ENCODE data around the gene NBEA.
"Not testable (repeated sequence)": the region's sequence is repeated elsewhere in the genome, so short reads cannot be mapped to it uniquely, and the experiment has no call there.

The NBEA gene, protein sequence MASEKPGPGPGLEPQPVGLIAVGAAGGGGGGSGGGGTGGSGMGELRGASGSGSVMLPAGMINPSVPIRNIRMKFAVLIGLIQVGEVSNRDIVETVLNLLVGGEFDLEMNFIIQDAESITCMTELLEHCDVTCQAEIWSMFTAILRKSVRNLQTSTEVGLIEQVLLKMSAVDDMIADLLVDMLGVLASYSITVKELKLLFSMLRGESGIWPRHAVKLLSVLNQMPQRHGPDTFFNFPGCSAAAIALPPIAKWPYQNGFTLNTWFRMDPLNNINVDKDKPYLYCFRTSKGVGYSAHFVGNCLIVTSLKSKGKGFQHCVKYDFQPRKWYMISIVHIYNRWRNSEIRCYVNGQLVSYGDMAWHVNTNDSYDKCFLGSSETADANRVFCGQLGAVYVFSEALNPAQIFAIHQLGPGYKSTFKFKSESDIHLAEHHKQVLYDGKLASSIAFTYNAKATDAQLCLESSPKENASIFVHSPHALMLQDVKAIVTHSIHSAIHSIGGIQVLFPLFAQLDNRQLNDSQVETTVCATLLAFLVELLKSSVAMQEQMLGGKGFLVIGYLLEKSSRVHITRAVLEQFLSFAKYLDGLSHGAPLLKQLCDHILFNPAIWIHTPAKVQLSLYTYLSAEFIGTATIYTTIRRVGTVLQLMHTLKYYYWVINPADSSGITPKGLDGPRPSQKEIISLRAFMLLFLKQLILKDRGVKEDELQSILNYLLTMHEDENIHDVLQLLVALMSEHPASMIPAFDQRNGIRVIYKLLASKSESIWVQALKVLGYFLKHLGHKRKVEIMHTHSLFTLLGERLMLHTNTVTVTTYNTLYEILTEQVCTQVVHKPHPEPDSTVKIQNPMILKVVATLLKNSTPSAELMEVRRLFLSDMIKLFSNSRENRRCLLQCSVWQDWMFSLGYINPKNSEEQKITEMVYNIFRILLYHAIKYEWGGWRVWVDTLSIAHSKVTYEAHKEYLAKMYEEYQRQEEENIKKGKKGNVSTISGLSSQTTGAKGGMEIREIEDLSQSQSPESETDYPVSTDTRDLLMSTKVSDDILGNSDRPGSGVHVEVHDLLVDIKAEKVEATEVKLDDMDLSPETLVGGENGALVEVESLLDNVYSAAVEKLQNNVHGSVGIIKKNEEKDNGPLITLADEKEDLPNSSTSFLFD (N-terminal part only)

DNA sequence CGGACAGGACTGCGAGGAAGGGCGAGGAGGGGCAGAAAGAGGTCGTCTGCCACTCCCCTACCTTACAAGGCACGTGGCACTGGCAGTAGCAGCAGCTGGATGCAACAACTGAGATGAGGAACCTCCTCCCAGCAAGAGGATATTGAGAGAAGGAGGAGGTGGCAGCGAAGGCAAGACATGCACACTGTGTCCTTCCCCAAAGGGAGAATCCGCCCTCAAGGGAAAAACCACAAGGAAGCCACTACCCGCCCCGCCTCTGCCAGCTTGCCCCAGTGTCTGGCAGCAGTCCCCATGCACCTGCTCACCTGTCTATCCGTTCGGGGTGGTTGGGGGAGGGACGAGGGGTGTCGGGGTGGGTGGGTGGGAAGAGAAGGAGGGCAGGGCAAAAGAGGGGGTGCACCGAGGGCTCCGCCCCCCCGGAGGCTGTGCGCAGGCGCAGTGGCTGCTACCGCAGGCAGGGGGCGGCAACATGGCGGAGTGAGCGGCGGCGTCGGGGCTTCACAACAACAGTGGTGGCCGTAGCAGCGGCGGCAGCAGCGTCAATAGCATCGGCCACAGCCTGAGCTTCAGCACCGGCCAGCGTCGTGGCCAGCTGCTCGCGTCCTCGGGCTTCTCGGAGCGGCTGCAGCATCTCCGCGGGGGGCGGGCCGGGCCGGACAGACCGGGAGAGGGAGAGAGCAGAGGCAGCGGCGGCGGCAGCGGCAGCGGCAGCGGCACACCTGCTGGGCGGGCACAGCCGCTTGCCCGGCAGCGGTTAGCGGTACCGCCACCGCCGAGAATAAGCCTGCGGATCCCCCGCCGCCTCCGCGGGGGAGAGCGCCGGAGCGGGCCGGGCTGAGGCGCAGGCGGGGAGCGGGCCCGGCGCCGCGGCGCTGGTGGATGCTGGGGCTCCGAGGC, at the start of gene NBEA:
Gene NBEA (plus strand): TSS at position 436 of the 897 bp plus-strand sequence. CDS start 551 bp downstream, outside the sequence.
- peak; percentile 57 for DNase-seq

DNA sequence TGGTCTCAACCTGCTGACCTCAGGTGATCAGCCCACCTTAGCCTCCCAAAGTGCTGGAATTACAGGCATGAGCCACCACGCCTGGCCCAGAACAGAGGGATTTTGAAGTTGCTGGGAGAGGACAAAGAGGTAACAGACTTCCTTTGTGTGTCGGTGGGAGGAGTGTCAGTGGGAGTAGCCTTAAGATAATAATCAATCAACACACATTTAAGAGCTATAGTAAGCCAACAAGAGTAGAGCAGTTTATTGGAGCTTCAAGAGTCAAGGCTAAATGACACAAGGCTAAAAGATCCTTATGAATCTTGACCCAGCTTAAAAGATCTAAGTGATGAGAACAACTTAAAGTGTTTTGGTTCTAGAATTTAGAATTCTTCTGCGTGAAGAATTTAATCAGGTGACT, 47.3 kb upstream of the NBEA start:
- DNase-seq: no peak

DNA sequence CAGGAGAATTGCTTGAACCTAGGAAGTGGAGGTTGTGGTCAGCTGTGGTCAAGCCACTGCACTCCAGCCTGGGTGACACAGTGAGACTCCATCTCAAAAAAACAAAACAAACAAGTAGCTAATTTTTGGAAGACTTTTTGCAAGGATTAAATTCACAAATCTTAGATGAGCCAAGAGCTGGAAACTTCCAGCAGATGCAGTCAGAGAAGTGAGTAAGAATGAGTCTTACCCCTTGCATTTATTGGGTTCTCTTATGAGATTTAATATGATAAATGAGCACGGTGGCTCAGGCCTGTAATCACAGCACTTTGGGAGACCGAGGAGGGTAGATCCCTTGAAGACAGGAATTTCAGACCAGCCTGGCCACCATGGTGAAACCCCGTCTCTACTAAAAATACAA, 44.9 kb upstream of the NBEA start:
- no peak for DNase-seq

DNA sequence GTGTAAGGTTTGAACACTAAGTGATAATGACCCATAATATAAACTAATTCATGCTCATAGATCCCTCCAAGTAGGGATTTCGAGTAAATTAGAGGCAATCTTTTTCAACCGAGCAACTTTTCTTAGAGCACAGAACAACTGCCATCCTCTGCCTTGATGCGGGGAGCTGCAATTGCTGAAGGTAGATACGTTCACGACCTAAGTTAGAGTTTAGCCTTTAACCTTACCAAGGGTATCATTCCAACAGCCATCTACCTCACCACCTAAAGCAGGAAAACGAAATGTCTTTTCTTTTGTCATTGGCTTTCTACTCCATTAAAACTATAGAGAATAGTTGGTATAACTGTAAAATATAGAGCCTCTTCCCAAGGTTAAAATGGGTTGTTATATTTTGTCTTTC, 42.2 kb upstream of the NBEA start:
- DNase-seq: no peak

DNA sequence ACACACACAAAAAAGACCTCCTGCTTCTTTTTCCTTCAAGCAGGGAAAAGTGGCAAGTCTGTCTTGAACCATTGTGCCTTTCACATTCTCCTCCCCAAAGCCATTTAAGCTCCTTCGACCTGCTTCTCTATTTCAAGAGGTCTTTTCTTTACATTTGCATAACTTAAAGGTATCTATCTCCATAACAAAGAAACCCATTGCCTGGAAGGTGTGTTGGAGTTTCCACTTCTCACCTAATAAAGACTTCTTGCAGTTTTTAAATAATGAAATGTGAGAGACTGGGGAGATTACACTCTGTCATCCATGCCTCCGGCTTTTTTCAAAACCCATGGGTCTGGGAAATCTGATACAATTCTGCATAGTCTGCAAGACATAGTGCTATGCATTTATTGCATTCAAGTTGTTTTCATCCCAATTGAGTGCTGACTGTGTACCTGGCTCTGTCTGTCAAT, 41.8 kb upstream of the NBEA start:
- no peak for DNase-seq

DNA sequence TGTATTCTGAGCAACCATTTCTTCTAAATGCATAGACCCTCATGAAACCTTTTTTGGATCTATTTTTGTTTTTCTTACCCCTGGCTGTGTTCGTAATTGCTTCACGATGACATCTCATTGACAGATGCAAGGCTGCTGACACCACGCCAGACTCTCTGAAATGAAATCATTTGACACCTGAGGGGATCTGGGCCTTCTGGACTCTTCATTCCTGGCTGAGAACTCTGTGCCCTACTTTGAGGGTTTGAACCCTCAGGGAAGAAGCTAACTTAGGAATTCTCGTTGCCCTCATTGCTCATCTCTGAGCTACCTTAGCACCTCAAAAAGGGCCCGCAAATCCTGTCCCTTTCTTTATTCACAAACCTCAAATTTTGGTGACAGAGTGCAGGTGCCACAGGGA, 40.5 kb upstream of the NBEA start:
- DNase-seq: no peak

DNA sequence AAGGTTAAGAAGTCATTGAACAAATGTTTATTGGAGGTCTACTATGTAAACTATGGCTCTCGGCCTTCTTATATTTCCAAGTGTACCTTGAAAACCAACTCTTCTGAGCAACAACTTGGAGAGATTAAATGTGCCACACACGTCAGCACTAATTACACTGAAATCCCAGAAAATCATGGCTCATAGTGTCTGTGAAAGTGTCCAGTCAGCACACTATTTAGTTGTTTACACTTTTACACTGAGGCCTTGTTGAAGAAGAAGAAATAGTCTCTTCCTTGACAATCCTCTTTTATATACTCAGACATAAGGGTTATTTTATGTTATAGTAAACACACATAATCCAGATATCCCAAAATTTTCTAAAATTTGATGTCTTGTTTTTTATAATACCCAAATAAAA, 30.9 kb upstream of the NBEA start:
- DNase-seq: no peak

DNA sequence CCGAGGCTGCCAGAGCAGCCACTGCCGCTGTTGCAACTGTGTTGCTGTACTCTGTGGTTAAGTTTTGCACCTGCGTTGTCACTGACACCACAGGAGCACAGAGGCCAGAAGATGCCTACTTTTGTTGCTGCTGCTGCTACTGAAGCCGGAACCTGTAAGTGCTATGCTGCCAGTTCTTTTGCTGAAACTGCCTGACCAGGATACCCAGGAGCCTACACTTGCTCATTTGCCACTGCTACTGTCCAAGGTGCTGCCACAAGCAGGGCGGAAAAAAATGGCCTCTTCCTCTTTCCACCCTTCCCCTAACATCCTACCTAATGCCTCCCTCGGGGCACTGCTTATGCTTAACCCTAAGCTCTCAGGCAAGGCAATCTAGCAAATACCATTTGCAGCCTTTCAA, 29.0 kb upstream of the NBEA start:
- no peak for DNase-seq

DNA sequence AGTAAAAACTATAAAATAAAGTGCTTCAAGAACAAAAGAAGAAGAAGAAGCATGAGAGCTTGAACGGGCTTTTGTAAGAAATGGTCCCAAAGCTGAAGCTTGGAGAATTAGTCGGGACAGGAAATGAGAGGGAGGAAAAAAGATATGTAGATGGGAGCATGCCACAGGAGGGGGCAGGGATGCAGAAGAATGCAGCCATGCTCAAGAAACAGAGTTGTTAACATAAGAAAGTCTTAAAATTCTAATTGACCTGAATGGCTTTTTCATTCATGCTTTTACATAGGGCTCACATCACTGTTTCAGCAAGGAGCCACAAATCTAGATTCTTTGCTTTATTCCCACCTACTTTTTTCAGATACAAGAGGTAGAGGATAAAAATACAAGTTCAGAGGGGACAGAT, 27.7 kb upstream of the NBEA start:
- DNase-seq: no peak

DNA sequence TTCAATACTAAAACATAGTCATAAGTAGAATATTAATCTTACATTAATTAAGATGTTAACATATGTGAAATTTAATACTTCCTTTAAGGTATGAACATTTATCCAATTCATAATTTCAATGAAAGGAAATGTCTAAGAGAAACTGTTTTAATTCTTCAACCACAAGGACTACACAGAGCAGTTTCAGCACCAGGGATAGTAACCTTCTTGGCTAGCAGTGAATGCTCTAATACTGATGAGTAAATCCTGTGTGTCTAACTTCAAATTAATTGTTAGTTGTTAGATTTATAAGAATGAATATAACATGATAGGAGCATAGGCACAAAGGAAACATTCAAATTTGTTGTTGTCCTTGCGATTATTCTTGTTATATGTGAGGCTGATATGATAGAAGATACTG, 15.6 kb upstream of the NBEA start:
- DNase-seq: peak; percentile 20

DNA sequence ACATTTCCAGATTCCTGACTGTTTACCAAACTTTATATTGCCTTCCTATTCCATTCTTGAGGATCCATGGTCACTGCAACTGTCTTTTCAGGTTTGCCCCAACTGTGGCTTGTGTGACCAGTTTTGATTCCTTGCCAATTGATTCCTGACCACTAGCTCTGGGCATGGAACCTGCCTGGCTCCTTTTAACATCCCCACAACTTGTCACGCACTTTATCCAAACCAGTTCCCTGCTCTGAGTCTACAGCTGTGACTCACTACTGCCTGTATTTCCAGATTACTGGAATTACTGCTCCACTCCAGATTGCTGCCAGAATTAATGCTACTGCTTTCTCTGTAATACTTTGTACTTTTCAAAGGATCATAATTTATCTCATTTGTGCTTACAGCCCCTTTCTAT, 13.4 kb upstream of the NBEA start:
- DNase-seq: not testable (repeated sequence)

DNA sequence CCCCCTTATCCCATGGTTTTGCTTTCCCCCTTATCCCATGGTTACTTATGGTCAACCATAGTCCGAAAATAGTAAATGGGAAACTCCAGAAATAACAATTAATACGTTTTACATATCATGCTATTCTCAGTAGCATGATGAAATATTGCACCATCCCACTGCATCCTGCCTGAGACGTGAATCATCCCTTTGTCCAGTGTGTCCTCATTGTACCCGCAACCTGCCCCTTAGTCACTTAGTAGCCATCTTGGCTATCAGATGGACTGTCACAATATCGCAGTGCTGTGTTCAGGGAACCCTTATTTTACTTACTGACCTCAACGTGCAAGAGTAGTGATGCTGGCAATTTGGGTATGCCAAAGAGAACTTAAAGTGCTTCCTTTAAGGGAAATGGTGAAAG, 10.5 kb upstream of the NBEA start:
- DNase-seq: no peak

DNA sequence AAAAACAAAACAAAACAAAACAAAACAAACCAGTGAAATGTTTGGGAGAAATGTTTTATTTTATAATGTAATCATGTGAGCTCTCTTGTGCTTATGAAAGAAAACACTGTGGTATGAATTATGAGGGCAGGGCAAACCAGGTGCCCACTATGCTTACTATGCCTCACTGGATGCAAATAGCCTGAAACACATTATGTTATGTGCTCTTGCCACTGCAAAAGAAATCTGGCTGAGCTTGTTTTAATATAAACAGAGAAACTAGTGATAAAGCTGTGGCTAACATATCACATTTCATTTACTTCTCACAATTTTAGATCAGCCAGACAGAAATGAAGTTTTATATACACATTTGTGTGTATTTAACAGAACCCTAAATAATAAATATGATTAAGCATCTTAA, 8.7 kb upstream of the NBEA start:
- DNase-seq: no peak

DNA sequence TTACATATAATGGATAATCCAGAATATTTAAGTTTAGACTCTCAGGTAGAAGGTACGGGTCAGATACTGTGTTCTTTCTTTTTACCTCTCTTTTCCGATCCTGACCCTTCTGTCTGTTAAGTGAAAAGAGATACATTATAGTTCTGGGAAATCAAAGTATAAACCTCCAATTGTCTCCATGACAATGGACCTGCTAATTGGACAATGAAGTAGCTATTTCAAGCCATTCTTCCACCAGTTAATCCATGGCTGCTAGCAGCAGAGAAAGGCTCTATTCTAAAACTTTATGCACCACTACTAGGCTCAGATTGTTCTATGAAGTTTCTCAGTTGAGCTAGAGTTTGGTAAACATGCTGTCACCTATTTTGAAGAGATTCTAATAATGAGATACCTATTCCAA, 8.3 kb upstream of the NBEA start:
- no peak for DNase-seq

DNA sequence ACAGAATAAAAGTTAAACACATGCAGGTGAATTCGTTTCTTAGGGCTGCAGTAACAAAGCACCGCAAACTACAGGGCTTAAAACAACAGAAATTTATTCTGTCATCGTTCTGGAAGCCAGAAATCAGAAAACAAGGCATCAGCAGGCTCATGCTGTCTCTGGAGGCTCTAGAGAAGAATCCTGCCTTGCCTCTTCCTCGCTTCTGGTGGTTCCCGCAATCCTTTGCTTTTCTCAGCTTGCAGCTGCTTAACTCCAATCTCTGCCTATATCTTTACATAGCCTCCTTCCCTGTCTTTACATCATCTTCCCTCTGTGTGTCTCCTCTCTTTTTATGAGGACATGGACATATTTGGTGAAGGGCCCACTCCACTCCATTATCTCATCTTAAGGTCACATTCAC, 6.2 kb upstream of the NBEA start:
- no peak for DNase-seq

DNA sequence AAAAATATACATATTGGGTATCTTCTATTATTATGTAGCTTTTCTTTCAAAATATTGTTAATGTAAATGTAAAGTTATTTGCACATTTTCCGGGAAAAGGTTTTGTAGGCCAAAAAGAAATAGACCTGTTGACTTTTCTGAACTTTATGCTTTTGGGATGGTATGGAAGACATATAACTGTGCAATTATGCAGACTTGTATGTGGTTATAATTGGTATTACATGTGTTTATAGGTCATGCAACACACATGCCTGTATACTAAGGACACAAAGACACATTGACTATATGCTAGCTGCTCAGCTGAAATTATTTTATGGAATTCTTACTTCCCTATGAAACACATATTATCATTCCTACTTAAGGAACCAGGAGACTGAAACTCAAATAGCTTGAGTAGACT, 2.3 kb upstream of the NBEA start:
- DNase-seq: no peak

DNA sequence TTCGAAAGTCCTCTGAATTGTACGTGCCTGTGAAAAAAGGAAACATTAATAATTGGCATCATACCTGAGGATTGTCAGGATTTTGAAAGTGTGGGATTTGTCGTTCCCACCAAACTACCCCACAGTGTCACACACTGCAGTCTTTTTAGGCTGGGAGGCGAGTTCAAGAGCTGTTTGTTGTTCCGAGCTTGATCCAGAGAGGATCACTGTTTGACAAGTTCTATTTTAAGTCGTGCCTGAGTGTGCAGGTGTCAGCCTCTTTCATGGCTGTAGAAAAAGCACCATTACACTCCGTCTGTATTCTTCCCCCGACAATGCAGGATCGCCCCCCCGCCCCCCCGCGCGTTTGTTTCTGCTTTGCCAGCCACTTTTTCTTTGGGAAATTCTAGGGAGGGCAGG, 635 bp upstream of the NBEA start:
- no peak for DNase-seq

DNA sequence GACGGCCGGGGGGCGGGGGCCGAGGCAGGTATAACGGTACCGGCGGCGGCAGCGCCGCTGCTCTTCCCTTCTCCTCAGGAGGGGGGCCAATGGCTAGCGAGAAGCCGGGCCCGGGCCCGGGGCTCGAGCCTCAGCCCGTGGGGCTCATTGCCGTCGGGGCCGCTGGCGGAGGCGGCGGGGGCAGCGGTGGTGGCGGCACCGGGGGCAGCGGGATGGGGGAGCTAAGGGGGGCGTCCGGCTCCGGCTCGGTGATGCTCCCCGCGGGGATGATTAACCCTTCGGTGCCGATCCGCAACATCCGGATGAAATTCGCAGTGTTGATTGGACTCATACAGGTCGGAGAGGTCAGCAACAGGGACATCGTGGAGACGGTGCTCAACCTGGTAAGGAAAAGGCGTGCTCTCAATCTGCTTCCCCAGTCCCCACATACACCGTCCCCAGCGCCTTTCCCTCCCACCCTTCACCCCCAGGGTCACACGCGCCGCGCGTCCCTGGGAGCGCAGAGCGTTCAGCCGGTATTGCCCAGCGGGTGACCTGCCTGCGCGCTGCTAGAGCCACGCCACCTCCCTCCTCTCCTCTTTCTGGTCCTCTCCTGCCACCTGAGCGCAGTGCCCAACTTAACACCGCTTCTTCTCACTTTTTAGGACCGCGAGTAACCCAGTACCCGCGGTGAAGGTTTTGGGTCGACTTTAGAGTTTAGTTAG, 814 bp downstream of the NBEA start:
- DNase-seq: no peak

DNA sequence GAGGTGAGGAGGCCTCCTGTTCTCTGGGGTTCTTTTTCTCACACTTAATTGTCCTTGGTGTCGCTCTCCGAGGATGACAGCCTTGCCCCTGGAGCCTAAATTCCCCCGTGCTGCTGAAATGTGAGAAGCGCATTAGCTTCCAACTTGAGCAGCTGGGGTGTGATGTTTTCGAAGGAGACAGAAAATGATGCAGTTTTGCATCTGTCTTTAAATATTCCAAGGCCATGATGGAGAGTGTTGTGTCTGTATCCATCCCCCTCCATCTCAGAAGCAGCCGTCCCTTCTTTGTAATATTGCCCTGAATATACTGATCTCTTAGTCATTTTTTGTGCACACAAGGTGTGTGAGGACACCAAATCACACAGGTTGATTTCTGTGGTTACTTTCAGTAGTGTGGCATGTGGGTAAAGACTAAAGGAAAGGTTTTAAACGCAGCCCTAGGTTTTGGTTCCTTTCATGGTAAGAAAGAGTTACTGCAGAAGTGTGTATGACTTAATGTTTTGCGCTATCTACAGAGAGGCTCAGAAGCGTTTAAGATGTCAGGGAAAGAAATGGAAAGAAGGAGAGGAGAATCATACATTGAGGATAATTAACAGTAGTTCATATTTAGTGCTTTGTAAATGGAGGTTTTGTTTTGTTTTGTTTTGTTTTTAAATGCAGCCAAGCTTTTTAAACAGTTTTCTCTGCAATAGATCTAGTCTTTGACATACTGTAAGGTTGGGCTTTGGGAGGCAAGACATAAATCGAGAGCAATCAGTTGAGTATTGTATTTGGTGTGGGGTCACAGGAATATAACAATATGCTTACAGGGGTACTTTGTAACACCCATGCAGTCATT, 1.6 kb downstream of the NBEA start:
- no peak for DNase-seq

DNA sequence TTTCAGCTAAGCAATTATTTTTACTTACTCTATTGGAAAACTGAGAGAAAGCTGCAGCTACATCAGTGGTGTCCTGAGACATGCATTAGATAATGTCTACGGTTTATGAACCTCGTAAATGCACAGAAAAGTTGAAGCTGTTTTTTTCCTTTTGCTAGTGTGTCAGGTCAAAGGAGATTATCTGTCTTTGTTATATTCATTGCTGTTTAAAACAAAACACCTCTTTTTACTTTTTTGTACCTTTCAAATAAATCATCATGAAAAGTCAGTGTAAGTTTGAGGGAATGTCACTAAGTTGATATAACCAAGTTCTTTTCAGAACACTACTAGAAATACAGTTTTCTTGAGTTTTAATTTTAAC, 2.2 kb downstream of the NBEA start:
- no peak for DNase-seq

DNA sequence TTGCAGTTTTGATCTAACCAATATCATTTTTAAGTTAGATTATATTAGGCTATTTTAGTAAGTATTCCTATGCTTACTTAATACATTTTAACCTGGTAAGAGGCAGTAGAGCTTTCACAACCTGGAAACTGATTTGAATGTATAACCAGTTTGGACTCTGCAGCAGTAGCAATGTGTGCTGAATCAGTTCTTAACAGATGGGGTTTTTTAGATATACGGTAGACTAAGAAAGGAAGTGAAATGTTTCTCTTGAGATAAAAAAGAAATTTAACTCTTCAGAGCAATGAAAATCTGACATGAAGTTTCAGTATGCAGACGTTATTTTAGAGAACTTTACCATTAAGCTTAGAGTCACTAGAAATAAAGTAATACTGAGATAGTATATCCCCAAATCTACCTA, 2.7 kb downstream of the NBEA start:
- no peak for DNase-seq

All from amniotic stem cell (primary cell).